ENCODE results near the gene ARHGAP36. TPM values are rescaled to one million over a fixed set of nuclear protein-coding genes. Genes with fewer than 3 reads are reported as not detected.

Gene ARHGAP36, protein sequence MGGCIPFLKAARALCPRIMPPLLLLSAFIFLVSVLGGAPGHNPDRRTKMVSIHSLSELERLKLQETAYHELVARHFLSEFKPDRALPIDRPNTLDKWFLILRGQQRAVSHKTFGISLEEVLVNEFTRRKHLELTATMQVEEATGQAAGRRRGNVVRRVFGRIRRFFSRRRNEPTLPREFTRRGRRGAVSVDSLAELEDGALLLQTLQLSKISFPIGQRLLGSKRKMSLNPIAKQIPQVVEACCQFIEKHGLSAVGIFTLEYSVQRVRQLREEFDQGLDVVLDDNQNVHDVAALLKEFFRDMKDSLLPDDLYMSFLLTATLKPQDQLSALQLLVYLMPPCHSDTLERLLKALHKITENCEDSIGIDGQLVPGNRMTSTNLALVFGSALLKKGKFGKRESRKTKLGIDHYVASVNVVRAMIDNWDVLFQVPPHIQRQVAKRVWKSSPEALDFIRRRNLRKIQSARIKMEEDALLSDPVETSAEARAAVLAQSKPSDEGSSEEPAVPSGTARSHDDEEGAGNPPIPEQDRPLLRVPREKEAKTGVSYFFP
- total RNA-seq (2021) (not detected in 2 replicates), Bru-seq, nascent RNA (not detected), BruChase-seq, experiment 1, labeled RNA remaining after a 2-hour chase (not detected), BruChase-seq, experiment 2, labeled RNA remaining after a 6-hour chase (not detected)
- long read RNA-seq: 0 reads

- POLR2A ChIA-PET (ENCODE audit: low non-redundant PET): no interaction called here
- H3K27me3 ChIP-seq (replicated peaks; ENCODE audit: insufficient read depth, low read depth, low read length, poor library complexity): peaks cover 18% of the 10 kb centered on the region
- DNase-seq (ENCODE audit: low spot score): no peak
- intact Hi-C loops (cut with micrococcal nuclease; ENCODE audit: unreplicated experiment): no loop called here
- CTCF ChIA-PET: no interaction called here
- no peaks in the 10 kb centered on the region for H3K36me3 ChIP-seq (ENCODE audit: insufficient read depth, low read length, poor library complexity, severe bottlenecking)
- BruUV-seq (replicated peaks): no TSS peak
- H3K27ac ChIP-seq (ENCODE audit: low read depth, low read length, poor library complexity, severe bottlenecking): no peak within 1 kb of the TSS
- no peak for TF ChIP-seq EZH2 (IDR thresholded peaks at IDR 0.05; ENCODE audit: borderline replicate concordance, low read depth, low read length, poor library complexity, severe bottlenecking)
- no peak for TF ChIP-seq CTCF (conservative IDR thresholded peaks at IDR 0.05; ENCODE audit: low read depth, low read length)
- no peaks in the 10 kb centered on the region for H3K4me1 ChIP-seq (ENCODE audit: insufficient read depth, low read length, poor library complexity, severe bottlenecking)
- H3K9me3 ChIP-seq (ENCODE audit: low read depth, low read length, poor library complexity, severe bottlenecking): no peaks in the 10 kb centered on the region
- no peak within 1 kb of the TSS for H3K4me3 ChIP-seq (ENCODE audit: low read depth, low read length, poor library complexity, severe bottlenecking)
These were observed at the start of gene ARHGAP36 for GRCh38 chrX:131058136-131058868. Gene ARHGAP36, plus strand, starts transcription at chrX:131058346. Its CDS starts 23,320 bp downstream, at chrX:131081666.

DNA sequence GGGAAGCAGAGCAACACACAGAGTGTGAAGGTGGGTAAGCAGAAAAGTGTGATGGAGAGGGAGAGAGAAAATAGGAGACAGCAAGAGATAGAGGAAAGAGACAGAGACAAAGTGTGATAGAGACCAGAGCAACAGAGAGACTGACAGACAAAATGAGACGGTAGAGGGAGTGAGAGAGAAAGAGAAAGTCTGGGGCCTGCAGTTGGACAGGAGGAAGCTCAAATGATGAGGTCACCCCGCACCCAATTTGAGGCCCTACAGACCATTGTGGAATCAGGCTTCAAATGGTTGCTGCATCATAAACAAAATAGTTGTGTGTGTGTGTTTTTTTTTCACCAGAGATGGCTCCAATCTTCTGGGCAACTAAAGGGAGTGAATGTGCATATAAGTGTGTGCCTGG is 48.0 kb upstream of the ARHGAP36 start:
- TF ChIP-seq CTCF (conservative IDR thresholded peaks at IDR 0.05; ENCODE audit: low read depth, low read length): no peak
- no peaks in the 10 kb centered on the region for H3K9me3 ChIP-seq (ENCODE audit: low read depth, low read length, poor library complexity, severe bottlenecking)
- peaks cover 6% of the 10 kb centered on the region for H3K27me3 ChIP-seq (replicated peaks; ENCODE audit: insufficient read depth, low read depth, low read length, poor library complexity)
- no peaks in the 10 kb centered on the region for H3K4me1 ChIP-seq (ENCODE audit: insufficient read depth, low read length, poor library complexity, severe bottlenecking)
- POLR2A ChIA-PET (ENCODE audit: low non-redundant PET): no interaction called here
- no peak for DNase-seq (ENCODE audit: low spot score)
- H3K27ac ChIP-seq (ENCODE audit: low read depth, low read length, poor library complexity, severe bottlenecking): no peak overlapping the region
- intact Hi-C loops (cut with micrococcal nuclease; ENCODE audit: unreplicated experiment): no loop called here
- BruUV-seq (replicated peaks): no TSS peak
- no peak overlapping the region for H3K4me3 ChIP-seq (ENCODE audit: low read depth, low read length, poor library complexity, severe bottlenecking)
- no peaks in the 10 kb centered on the region for H3K36me3 ChIP-seq (ENCODE audit: insufficient read depth, low read length, poor library complexity, severe bottlenecking)
- CTCF ChIA-PET: no interaction called here

GRCh38 chrX:131025336-131025735 is 32.8 kb upstream of the ARHGAP36 start:
- intact Hi-C loops (cut with micrococcal nuclease; ENCODE audit: unreplicated experiment): no loop called here
- DNase-seq (ENCODE audit: low spot score): no peak
- peaks cover 33% of the 10 kb centered on the region for H3K27me3 ChIP-seq (replicated peaks; ENCODE audit: insufficient read depth, low read depth, low read length, poor library complexity)
- no peaks in the 10 kb centered on the region for H3K4me1 ChIP-seq (ENCODE audit: insufficient read depth, low read length, poor library complexity, severe bottlenecking)
- no peak for TF ChIP-seq EZH2 (IDR thresholded peaks at IDR 0.05; ENCODE audit: borderline replicate concordance, low read depth, low read length, poor library complexity, severe bottlenecking)
- no peak for TF ChIP-seq CTCF (conservative IDR thresholded peaks at IDR 0.05; ENCODE audit: low read depth, low read length)
- ChIA-PET POLR2A (ENCODE audit: low non-redundant PET) (no interaction called here), CTCF (no interaction called here)
- no TSS peak for BruUV-seq (replicated peaks)
- H3K4me3 ChIP-seq (ENCODE audit: low read depth, low read length, poor library complexity, severe bottlenecking): no peak overlapping the region
- H3K36me3 ChIP-seq (ENCODE audit: insufficient read depth, low read length, poor library complexity, severe bottlenecking): no peaks in the 10 kb centered on the region
- H3K9me3 ChIP-seq (ENCODE audit: low read depth, low read length, poor library complexity, severe bottlenecking): peaks cover 4% of the 10 kb centered on the region
- no peak overlapping the region for H3K27ac ChIP-seq (ENCODE audit: low read depth, low read length, poor library complexity, severe bottlenecking)

All from A673 (cell line).